Sigmoid colon (tissue), 4 donors: ENCODE measurements around the gene ADSS1.

Source experiments
- CTCF ChIP-seq, 4 experiments: fragments of 450-650 bp in 3 of 4; fragments of 200-600 bp in 1 of 4; IDR thresholded peaks; one replicate each; pipeline ENCODE4 v1.5.1; 2016 to 2019; ENCODE audit warnings: antibody characterized with exemption in 4 of 4, mild to moderate bottlenecking in 3 of 4, moderate library complexity in 2 of 4
- EP300 ChIP-seq, 4 donors: sonication (generic); formaldehyde crosslinking; IDR thresholded peaks; one replicate each; pipeline ENCODE4 v1.6.1; 2017; ENCODE audit warnings: antibody characterized with exemption in 4 of 4
- POLR2A ChIP-seq, 2 donors: fragments of 450-650 bp; IDR thresholded peaks; one replicate each; pipeline ENCODE4 v1.6.1; 2016; ENCODE audit warnings: antibody characterized with exemption in 2 of 2, mild to moderate bottlenecking in 2 of 2, moderate library complexity in 2 of 2

- TF ChIP-seq EP300 (IDR thresholded peaks at IDR 0.05) (no peak), CTCF (IDR thresholded peaks at IDR 0.05) (no peak), POLR2A (IDR thresholded peaks at IDR 0.05) (no peak)
These were observed 39.6 kb upstream of the ADSS1 start for GRCh38 chr14:104684449-104684821.
